Activated CD8-positive, alpha-beta memory T cell treated with anti-CD3 and anti-CD28 coated beads, Interleukin-2, amount 50 U/mL, for 1 hour (primary cell): ENCODE results near the gene CCDC57.

ENCODE experiments used
- DNase-seq: peaks from one replicate; pipeline ENCODE4 v3.0.0-alpha.2; 2020; ENCODE audit errors: extremely low read depth

The CCDC57 gene

DNA sequence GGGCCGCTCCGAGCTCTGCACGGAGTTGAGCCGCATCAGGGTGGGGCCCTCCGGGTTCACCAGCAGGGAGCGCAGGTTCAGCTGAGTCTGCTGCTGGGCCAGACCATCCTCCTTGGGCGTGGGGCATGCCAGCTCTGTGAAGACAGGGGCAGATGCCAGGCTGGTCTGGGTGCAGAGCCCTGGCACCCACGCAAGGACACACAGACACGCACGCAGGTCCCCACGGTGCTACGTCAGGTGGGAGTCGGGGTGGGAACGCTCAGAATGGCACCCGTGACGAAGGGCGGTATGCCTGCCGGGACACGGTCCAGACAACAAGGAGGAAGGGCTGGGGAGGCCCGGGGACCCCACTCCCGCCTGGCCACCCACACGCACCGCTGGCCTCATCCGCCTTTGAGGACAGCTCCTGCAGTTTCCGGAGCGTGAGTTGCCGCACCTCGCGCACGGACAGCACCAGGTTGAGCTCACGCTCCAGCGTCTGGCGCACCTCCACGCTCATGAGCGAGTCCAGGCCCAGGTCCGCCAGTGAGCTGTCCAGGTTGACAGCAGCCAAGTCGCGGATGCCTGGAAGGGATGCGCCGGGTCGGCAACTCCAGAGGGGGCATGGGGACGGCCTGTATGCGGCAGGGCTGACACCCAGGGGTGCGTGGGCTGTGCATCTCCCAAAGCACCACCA lies 131.7 kb downstream of the CCDC57 start:
- no peak for DNase-seq

DNA sequence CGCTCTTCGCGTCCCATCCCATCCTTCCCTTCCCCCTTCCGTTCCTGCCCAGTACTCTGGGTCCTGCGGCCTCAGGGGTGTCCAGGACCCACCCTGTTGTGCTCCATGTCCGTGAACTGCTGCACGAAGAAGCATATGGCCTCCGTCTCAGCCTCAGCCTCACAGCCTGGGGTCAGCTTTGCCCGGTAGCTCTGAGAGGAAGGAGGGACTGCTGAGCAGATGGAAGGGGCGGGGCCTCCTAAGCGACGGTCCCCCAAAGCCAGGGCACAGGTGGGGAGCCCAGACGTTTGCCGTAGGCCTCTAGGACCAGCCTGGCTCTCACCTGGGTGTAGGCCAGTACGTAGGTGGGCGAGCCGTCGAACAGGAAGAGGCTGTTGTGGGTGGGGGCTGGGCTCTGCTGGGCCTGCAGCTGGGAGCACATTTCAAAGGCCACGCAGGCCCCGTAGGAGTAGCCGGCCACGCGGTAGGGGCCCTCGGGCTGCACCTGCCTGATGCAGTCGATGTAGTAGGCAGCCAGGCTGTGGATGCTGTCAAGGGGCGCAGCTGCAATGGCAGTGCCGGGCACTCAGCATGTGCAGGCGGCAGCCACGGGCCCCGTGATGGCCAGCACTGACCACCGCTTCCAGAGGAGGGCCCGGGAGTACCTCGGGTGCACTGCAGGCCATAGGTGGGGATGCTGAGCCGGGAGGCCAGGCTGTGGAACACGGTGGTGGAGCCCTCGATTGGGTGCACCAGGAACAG lies 132.4 kb downstream of the CCDC57 start:
- no peak for DNase-seq

DNA sequence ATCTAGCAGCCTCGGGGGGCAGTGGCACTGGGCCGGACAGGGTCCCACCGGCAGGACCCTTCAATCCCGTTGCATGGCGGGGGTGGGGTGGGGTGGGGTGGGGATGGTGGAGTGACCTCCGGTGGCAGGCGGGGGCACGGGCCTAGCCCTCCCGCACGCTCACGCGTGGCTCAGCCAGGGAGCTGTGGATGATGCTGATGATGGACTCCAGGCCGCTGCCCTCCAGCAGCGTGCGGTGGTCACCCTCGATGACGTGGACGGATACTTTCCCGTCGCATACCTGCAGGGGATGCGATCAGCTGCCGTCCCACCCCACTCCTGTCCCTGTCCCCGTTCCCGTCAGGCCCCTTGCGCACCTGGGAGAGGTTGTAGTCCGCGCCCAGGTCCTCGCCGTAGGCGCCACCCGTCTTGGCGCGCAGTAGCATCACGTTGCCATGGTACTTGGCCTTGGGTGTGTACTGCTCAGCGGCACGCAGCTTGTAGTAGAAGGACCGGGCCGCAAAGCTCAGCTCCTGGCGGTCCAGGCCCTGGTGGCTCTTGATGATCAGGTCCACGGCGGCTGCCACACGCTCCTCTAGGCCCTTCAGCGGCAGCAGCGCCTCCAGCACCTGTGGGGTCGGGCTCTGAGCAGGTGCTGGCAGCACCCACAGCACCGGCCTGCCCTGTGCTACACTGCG lies 133.5 kb downstream of the CCDC57 start:
- DNase-seq: no peak

DNA sequence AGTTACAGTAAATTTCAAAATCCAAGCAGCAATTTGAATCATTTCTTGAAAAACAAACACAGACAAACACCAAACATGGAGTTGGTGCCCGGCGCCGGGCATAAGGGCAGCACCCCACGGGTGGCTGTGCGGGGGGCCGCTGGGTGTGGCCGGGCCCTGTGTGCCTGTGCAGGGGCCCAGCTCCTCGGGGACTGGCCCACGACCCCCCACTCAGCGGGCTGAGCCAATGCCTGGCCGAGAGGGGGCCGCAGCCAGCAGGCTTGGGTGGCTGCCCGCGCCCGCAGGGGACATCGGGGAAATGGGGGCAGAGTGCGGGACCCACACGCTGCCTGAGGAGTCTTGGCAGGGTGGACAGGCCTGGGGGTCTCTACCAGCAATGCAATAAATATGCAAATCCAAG lies 134.2 kb downstream of the CCDC57 start:
- no peak for DNase-seq

DNA sequence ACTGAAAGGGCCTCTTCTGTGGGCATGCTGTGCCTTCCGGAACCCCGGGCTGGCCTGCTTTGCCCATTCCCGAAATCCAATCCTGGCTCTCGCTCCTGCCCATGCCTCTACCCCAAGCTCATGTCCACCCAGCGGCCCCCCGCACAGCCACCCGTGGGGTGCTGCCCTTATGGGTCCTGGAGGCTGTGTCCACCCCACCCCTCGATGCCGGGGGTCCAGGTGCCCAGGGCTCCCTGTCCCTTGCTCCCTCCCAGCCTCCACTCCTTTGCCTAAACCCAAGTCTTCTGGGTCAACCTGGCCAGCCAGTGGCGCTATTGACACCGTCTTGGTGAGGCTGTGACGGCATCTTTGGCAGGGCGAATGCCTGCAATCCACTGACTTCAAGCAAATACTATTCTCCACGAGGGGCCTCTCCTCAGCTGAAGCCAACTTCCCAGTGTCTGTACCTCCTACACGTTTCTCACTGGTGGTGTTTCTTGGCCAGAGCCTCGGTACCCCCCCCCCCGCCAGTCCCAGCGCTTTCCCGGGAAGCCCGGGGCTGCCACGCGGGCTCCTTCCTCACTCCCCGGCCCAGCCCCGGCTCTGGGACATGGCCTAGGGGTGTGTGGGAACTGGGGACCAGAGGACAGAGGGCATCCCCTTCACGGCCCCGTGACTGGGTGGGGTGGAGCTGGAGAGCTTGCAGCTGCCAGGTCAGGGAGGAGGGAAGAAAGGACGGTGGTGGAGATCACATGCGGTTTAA lies 134.9 kb downstream of the CCDC57 start:
- no peak for DNase-seq

DNA sequence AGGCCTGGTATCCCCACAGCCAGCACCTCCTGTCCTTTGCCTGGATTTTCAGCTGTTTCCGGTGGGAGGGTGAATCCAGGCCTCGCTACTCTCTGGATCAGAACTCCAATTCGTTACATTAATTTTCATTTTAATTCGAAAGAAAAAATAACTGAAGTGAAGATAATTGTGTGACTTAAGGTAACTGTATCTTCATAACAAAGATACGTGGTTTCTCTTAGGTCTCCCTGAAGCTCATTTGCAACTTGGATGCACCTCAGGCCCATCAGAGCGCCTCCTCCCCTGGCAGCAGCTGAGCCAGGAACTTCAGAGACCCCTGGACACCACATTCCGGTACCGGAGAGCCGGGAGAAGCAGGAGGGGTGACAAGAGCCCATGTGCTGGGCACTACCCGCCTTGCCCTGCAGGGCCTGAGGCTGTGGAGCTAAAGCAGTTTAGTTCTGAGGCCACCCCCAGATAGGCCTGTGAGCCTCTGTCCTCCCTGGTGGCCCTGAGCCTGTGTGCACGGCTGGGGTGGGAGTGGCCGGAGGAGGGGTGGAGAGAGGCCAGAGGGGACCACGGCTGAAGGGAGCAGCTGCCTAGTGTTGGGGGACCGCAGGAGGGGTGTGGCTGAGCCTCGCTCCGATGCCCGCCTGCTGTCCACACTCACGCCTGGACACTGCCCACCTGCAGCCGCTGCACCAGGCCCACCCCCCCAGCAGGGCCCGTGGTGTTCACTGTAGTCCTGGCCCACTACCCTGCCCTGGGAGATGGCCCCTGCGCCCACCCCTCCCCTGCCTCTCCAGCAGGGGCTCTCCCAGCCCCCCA lies 135.7 kb downstream of the CCDC57 start:
- no peak for DNase-seq

DNA sequence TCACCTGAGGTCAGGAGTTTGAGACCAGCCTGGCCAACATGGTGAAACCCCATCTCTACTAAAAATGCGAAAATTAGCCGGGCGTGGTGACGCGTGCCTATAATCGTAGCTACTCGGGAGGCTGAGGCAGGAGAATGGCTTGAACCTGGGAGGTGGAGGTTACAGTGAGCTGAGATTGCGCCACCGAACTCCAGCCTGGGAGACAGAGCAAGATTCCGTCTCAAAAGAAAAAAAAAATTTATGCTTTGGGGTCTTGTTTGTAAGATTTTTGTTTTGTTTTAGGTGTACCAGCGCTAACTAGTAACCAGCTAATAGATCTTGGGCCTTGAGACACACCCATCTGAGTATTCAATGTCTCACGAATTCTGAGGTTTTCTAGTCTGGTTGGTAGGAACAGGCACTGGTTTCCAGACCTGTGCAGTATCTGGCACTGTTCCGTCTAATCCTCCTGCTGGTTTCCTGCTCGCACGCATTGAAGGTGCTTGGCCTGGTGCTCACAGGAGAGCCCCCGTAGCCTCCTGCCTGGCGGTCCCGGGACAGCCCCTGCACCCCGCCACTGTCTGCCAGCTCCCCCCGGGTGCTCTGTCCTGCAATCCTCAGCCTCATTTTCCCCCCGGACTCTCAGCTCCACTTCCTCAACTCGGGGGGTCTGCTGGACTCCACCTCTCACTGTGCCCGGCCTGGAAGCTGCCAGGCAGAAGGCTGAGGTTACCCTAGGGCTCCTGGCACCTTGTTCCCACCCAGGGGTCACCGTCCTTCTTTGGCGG lies 136.4 kb downstream of the CCDC57 start:
- no peak for DNase-seq

DNA sequence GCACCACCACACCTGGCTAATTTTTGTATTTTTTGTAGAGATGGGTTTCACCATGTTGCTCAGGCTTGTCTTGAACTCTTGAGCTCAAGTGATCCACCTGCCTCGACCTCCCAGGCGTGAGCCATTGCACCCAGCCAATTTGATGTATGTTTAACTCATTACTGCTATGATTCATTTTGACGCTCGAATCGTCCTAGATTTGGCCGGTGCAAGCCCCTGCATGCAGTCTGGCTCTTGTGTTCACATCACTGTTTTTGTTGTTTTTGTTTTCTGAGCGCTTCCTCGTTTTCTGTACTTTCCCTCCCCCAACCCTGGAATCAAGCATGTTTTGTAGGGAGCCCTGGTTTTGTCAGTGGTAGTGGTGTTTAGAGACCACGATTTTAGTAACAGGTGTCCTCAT lies 139.2 kb downstream of the CCDC57 start:
- DNase-seq: no peak

DNA sequence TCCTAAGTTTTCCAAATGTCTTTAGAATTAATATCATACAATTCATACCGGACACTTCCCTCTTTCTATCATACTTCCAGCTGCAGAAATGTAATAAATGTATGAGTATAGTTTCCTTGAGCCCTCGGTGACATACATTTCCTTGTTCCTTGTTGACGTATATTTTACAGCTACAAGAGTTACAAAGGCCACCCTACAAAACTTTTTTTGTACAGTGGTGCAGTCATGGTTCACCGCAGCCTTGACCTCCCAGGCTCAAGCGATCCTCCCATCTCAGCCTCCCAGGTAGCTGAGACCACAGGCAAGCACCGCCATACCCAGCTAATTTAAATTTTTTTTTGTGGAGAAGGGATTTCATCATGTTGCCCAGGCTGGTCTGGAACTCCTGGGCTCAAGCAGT lies 139.8 kb downstream of the CCDC57 start:
- no peak for DNase-seq

DNA sequence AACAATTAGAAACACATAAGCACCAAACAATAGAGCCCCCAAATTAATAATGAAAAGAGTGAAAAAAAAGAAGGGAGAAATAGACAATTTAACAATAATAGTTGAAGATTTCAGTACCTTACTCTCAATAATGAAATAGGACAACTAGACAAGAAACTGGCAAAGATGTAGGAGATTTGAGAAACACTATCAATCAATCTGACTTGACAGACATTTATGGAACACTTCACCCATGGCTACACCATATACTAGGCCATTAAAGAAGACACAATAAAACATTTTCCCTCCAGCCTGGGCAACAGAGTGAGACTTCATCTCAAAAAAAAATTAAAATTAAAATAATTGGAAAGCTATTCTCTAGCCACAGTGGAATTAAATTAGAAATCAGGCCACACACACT lies 142.0 kb downstream of the CCDC57 start:
- no peak for DNase-seq

DNA sequence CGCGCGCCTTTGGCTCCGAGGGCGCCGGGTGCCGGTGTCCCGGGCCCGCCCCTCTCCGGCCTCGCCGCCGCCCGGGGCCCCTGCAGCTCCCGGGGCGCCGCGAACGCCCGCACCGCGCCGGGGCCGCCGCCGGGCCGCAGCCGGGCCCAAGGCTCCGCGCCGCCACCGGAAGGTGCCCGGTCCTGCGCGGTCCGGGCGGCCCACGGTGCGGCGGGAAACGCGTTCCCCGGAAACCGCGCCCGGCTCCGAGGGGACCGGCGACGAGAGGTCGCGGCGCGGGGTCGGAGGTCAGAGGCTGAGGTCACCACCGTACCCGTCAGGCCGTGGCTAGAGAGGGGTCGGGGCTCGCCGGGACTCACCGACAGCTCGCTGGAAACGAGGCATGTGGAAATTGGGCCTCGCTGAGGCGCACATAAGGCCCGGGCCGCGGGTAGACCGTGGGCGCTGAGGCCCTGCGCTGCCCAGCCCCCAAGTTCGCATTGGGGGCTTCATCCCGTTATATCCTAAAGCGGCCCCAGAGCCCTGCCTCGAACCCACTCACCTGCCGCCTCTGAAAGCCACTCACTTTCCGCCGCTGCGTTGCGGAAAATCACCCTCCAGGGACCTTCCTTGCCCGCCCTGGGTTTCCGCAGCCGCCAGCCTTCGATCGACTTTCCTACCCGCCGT lies 146.9 kb downstream of the CCDC57 start, which contains the start of gene DUS1L:
Gene DUS1L (minus strand): TSS at position 167 of the 666 bp plus-strand sequence. CDS start 745 bp downstream, outside the sequence.
- DNase-seq: no peak

DNA sequence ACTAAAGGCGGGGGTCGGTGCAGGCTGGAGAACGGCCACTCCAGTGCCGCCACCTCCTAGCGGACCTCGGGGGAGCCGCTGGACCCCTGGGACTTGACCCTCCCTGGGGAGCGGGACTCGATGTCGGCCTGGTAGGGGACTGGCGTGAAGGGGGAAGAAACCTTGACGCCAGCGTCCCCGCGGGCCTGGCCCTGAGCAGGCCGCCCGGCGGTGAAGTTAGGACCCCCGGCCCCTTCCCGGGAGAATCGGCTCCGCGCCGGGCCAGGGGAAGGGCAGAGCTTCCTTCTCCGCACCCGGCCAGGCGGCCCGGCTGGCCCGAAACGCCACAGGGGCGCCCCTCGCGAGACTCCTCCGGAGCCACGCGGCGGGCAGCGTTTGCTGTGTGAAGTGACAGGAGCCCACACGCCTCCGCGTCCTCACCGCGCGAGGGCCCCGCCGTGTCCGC lies 147.4 kb downstream of the CCDC57 start:
- DNase-seq: no peak

DNA sequence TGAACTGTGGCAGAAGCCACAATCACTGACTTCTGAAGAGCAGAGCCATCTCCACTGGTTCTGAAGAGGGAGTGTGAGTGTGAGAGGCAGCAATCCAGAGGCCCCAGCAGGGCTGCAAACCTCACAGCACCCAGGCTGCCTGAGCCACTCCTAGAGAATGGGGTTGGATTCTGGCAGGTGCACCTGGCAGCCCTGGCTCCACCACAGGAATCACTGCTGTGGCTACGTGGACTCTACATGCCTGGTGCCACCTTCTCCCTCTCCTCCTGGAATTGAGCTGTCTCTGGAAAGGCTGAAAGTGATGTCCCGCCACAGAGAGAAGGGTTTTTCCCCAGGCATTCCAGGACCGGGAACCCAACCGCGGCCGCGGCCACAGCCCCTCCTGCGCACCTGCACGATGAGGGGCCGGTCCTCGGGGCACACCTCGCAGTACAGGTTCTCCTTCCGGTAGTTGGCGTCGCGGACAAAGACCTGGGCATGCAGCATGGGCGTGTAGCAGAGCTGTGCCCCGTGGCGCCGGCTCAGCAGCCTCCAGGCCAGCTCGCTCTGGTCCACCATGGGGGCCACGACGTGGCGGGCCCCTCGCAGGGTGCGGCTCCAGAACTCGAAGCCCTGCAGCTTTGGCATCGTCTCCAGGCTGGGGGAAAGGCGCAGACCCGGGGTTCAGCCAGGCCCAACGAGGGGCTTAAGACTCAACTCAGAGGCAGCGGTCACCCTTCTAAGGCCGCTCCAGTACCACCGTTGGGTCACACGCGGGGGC lies 148.0 kb downstream of the CCDC57 start:
- no peak for DNase-seq

DNA sequence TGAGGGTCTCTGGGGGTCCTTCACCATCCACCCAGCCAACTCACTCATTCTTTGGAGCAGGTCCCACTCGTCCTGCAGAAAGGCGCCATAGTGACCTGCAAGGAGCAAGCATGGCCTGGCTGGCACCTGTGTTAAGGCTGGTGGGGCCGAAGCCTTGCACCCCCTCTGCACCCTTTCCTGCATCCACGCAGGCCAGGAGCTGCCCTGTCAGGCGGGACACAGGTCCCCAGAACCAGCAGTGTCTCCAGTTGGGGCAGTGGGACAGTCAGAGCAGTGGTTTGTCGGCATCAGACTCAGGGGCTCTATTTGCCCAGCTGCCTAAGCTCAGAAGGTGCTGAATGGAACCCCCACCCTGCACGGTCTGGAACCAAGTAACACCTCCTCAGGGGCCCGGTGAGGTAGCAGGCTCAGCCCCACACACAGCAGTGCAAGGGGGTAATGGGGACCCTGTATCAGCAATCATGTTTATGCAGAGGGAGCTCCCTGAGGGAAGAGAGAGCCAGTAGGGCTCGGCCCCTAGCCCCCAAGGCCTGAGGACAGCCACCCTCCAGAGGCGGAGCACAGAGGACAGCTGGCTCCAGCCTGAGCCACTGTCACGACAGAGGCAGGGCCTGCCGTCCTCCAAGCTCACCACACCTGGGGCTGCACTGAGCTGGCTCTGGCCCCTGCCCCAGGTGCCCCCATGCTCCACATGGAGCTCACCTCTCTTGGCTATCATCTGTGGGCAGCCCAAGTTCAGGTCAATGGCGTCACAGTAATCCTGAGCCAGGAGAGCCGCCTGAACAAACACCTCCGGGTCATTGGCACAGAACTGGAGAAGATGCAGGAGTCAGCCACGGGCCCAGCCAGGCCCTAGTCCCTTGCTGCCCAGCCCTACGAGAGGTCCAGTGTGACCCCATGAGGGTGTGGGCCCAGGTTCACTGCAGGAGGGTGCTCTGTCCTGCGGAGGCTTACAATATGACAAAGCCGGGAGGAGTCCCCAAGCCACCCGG lies 148.9 kb downstream of the CCDC57 start:
- DNase-seq: no peak

DNA sequence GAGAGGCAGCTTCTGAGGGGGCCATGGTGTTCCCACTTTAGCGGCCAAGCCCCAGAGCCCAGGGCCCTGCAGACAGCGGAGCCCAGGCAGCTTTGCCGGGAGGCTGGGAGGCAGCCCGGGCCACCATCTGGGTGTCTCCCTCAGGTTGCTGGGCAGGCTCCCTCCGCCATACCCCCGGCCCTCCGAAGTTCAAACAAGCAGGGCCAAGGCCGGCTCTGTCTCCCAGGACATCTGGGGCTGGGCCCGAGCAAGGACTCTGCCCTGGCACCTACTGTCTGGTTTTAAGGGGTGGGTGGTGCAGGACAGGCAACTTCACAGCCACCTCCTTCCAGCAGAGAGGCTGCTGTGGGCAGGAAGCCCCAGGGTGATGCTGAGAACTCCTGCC lies 149.7 kb downstream of the CCDC57 start:
- DNase-seq: no peak

DNA sequence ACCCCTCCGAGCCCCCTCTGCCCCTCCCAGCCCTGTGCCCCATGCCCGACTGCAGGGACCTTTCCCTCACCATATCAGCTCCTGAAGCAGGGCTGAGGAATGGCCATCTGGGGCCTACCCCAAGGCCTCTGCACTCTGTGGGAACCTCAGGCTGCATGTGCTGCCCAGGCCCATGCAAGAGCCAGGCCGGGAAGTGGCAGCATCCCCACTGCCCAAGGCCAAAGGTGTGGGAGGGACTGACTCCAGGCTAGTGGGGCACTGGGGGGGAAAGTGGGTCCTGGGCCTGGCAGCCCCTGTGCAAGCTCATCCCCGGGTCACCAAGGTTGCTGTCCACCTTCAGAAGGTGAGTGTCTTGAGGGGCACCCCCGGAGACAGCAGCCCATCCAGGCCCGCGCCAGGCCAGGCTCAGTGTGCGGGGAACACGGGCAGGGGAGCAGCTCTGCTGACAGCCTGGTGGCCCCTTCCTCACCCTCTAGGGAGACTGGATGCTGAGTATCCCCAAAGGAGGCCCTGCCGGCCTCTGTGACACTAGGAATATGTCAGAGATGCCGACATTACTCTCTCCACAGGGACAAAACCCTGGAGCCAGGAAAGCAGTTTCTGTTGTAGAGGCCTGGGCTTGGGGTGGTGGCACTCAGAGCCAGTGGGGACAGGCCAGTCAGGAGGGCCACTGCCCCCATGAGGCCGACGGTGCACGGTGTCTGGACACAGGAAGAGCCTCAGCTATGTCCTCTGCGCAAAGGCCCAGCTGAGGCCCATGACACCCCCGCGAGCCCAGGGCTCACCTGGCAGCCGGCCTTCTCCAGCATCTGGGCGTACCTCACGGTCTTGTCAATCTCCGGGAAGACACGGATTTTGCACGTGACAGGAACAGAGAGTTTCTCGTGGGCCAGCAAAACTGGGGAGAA lies 150.3 kb downstream of the CCDC57 start:
- no peak for DNase-seq
